A549 (cell line): ENCODE measurements around the gene NCOA7. TPM values are rescaled to one million over a fixed set of nuclear protein-coding genes. Genes with fewer than 3 reads are reported as not detected.

ENCODE experiments used
- ATAC-seq, 2 experiments: fragments of 200-7000 bp in 1 of 2; fragments of >200 bp in 1 of 2; cut with Nextera tagmentation in 1 of 2; cut with Tn5 transposase in 1 of 2; 3 replicates each; pipeline versions ENCODE4 v1.8.0 to v1.9.1; 2018 to 2020; ENCODE audit warnings: mild to moderate bottlenecking in 1 of 2, moderate library complexity in 1 of 2
- CTCF ChIA-PET: fragments of 300-600 bp; sonication (Branson Sonifier 250); formaldehyde crosslinking; extraction: SDS; loops from one replicate; lab custom pipeline; 2021; ENCODE audit warnings: antibody characterized with exemption, inconsistent platforms; lab: Yijun Ruan, JAX
- POLR2A ChIA-PET: fragments of 350-600 bp; formaldehyde crosslinking; extraction: SDS; loops from one replicate; lab custom pipeline; 2021; ENCODE audit warnings: antibody characterized with exemption, inconsistent platforms; lab: Yijun Ruan, JAX
- DNase-seq, 2 experiments: peaks; one replicate each; pipeline versions ENCODE4 v3.0.0 to v3.0.0-alpha.2; 2011 to 2016; ENCODE audit warnings: low read depth in 1 of 2, low spot score in 1 of 2
- FAIRE-seq: peaks from 2 replicates; lab custom pipeline; 2011; peaks lifted over from hg19 to GRCh38; lab: Jason Lieb, UNC
- H3K27ac ChIP-seq, 2 experiments: fragments of >200 bp; sonication (Bioruptor Twin); formaldehyde crosslinking; 3 replicates each; pipeline ENCODE4 v1.5.1; 2016 to 2017
- H3K4me1 ChIP-seq: fragments of >200 bp; sonication (Bioruptor Twin); formaldehyde crosslinking; 3 replicates; pipeline ENCODE4 v1.6.1; 2016
- H3K4me2 ChIP-seq: fragments of >200 bp; sonication (Bioruptor Twin); formaldehyde crosslinking; 3 replicates; pipeline ENCODE4 v1.6.1; 2016
- H3K4me3 ChIP-seq: fragments of >200 bp; sonication (Bioruptor Twin); formaldehyde crosslinking; 3 replicates; pipeline ENCODE4 v1.5.1; 2016
- H3K9me3 ChIP-seq: fragments of >200 bp; sonication (Bioruptor Twin); formaldehyde crosslinking; 3 replicates; pipeline ENCODE4 v1.6.1; 2016
- CBX2 ChIP-seq: fragments of 200-600 bp; sonication (generic); IDR thresholded peaks from 2 replicates; pipeline ENCODE4 v1.6.1; 2016; ENCODE audit warnings: low read depth, mild to moderate bottlenecking, borderline replicate concordance
- CTCF ChIP-seq: fragments of >200 bp; sonication (Bioruptor Twin); formaldehyde crosslinking; IDR thresholded peaks from 3 replicates; pipeline ENCODE4 v1.5.1; 2016
- E2F6 ChIP-seq: IDR thresholded peaks from 2 replicates; pipeline ENCODE4 v1.6.1; 2012; ENCODE audit warnings: low read depth, borderline replicate concordance
- EHF ChIP-seq: fragments of 250-450 bp; sonication (Bioruptor Pico); IDR thresholded peaks from 2 replicates; pipeline ENCODE4 v1.5.0; 2020; ENCODE audit warnings: mild to moderate bottlenecking
- ELK1 ChIP-seq: fragments of 150-350 bp; IDR thresholded peaks from 2 replicates; pipeline ENCODE4 v1.6.1; 2014; ENCODE audit warnings: low read depth, mild to moderate bottlenecking, low read length
- FOSB ChIP-seq: fragments of 250-450 bp; sonication (Bioruptor Pico); IDR thresholded peaks from 2 replicates; pipeline ENCODE4 v1.5.0; 2020; ENCODE audit warnings: mild to moderate bottlenecking, moderate library complexity
- FOSL2 ChIP-seq, 2 experiments: fragments of 450-650 bp in 1 of 2; fragments of >200 bp in 1 of 2; sonication (Bioruptor Twin) in 1 of 2; formaldehyde crosslinking; IDR thresholded peaks; 2 replicates each; pipeline versions ENCODE4 v1.5.0 to v1.6.1; 2016 to 2020; ENCODE audit warnings: mild to moderate bottlenecking in 1 of 2, moderate library complexity in 1 of 2
- FOXS1 ChIP-seq: fragments of 250-450 bp; sonication (Bioruptor Pico); IDR thresholded peaks from 2 replicates; pipeline ENCODE4 v1.5.0; 2020; ENCODE audit warnings: mild to moderate bottlenecking, moderate library complexity
- HDAC2 ChIP-seq: fragments of 200-600 bp; sonication (generic); IDR thresholded peaks from 2 replicates; pipeline ENCODE4 v1.6.1; 2016
- HEYL ChIP-seq: fragments of 250-450 bp; sonication (Bioruptor Pico); IDR thresholded peaks from 2 replicates; pipeline ENCODE4 v1.8.0; 2021; ENCODE audit warnings: mild to moderate bottlenecking, moderate library complexity
- HMGXB4 ChIP-seq: fragments of 250-450 bp; sonication (Bioruptor Pico); IDR thresholded peaks from 2 replicates; pipeline ENCODE4 v1.5.0; 2021; ENCODE audit warnings: mild to moderate bottlenecking, moderate library complexity, borderline replicate concordance
- HOXB5 ChIP-seq: fragments of 250-450 bp; sonication (Bioruptor Pico); IDR thresholded peaks from 2 replicates; pipeline ENCODE4 v1.5.0; 2020; ENCODE audit warnings: mild to moderate bottlenecking, moderate library complexity
- KDM1A ChIP-seq: fragments of 200-600 bp; sonication (generic); IDR thresholded peaks from 2 replicates; pipeline ENCODE4 v1.6.1; 2016; ENCODE audit warnings: low read depth, mild to moderate bottlenecking
- KDM5A ChIP-seq: fragments of 200-600 bp; sonication (generic); IDR thresholded peaks from 2 replicates; pipeline ENCODE4 v1.6.1; 2016; ENCODE audit warnings: antibody characterized with exemption, mild to moderate bottlenecking
- MAFK ChIP-seq: fragments of 450-650 bp; IDR thresholded peaks from 2 replicates; pipeline ENCODE4 v1.6.1; 2014; ENCODE audit not compliant: partially characterized antibody
- MAX ChIP-seq: IDR thresholded peaks from 2 replicates; pipeline ENCODE4 v1.6.1; 2012
- NR3C1 ChIP-seq: fragments of >200 bp; sonication (Bioruptor Twin); formaldehyde crosslinking; IDR thresholded peaks from 3 replicates; pipeline ENCODE4 v1.6.1; 2017
- RAD21 ChIP-seq, 2 experiments: fragments of >200 bp in 1 of 2; sonication (Bioruptor Twin) in 1 of 2; formaldehyde crosslinking in 1 of 2; IDR thresholded peaks in 1 of 2; conservative IDR thresholded peaks in 1 of 2; 2 replicates in 1 of 2; 3 replicates in 1 of 2; pipeline ENCODE4 v1.6.1; 2012 to 2018; ENCODE audit warnings: inconsistent platforms in 1 of 2
- RCOR1 ChIP-seq: fragments of 150-350 bp; IDR thresholded peaks from 2 replicates; pipeline ENCODE4 v1.6.1; 2014; ENCODE audit warnings: antibody characterized with exemption, low read length, low read depth
- SMC3 ChIP-seq: fragments of >200 bp; sonication (Bioruptor Twin); formaldehyde crosslinking; IDR thresholded peaks from 3 replicates; pipeline ENCODE4 v1.6.1; 2018; ENCODE audit warnings: inconsistent platforms
- TFCP2L1 ChIP-seq: fragments of 250-450 bp; sonication (Bioruptor Pico); IDR thresholded peaks from 2 replicates; pipeline ENCODE4 v1.5.0; 2021; ENCODE audit warnings: mild to moderate bottlenecking
- TP53 ChIP-seq: fragments of 250-450 bp; sonication (Bioruptor Pico); IDR thresholded peaks from 2 replicates; pipeline ENCODE4 v1.5.0; 2021; ENCODE audit warnings: mild to moderate bottlenecking, moderate library complexity
- WGBS: methylation state at CpG from one replicate; pipeline ENCODE4 v1.1.6; 2017; ENCODE audit errors: missing lambda C conversion rate; 5-methylcytosine and 5-hydroxymethylcytosine counted together
- polyA plus RNA-seq, 4 experiments: library from polyadenylated mRNA; depleted of rRNA in 3 of 4; stranded (reverse); fragments of >200 nt; fragmentation: RNase III in 1 of 4; extraction: RNeasy Plus Mini Kit Qiagen cat#74134 plus additional on column Dnase treatment in 1 of 4; gene quantifications; 2 replicates in 3 of 4; 3 replicates in 1 of 4; pipeline ENCODE4 v1.2.3, GENCODE V29; 2011 to 2017

The NCOA7 gene
- polyA plus RNA-seq, 2 of the 4 experiments (the other 2 are of a cell fraction): 66.4 to 195 TPM

- H3K4me1 ChIP-seq: peaks cover 64% of the 10 kb centered on the region
- H3K4me2 ChIP-seq: 0 out of 3 replicates have a peak overlapping the region, but pooled peaks have one; percentile 66
- no peak for ATAC-seq
- CTCF ChIA-PET: interaction anchor here (0.6 to 8.4 kb wide), 10 partner anchors 8 to 161 kb away, joined by 3 to 148 read pairs (median 8); partner anchors contain the start of gene NCOA7
- no peak for DNase-seq
- WGBS: 88% methylated on average over 1 of the region's 1 CpG
- H3K9me3 ChIP-seq: no peaks in the 10 kb centered on the region
- no peak for TF ChIP-seq RCOR1
- no peak for TF ChIP-seq MAFK
- TF ChIP-seq FOSB (CRISPR knock-in tag): no peak
- TF ChIP-seq TFCP2L1: no peak
- TF ChIP-seq HOXB5: no peak
- TF ChIP-seq E2F6: no peak
- no peak for TF ChIP-seq KDM1A
- no peak for TF ChIP-seq CBX2
- TF ChIP-seq TP53 (CRISPR knock-in tag): no peak
- no peak for TF ChIP-seq HMGXB4 (CRISPR knock-in tag)
- TF ChIP-seq HEYL (CRISPR knock-in tag): no peak
- no peak for TF ChIP-seq FOSL2 (IDR thresholded peaks at IDR 0.05)
- no peak for TF ChIP-seq FOSL2 (CRISPR knock-in tag; IDR thresholded peaks at IDR 0.05)
- no peak for TF ChIP-seq RAD21 (conservative IDR thresholded peaks at IDR 0.05 in 1 of 2, IDR thresholded peaks at IDR 0.05 in 1 of 2)
- no peak for TF ChIP-seq NR3C1
- TF ChIP-seq MAX: no peak
- TF ChIP-seq EHF (CRISPR knock-in tag): no peak
- TF ChIP-seq HDAC2: no peak
- TF ChIP-seq FOXS1 (CRISPR knock-in tag): no peak
- TF ChIP-seq KDM5A: no peak
- TF ChIP-seq, all 56 proteins: peak for 0
- no peak for FAIRE-seq
- H3K4me3 ChIP-seq: no peak overlapping the region
- POLR2A ChIA-PET: interaction anchor here (2.9 kb wide), 1 partner anchor 161 kb away, joined by 15 read pairs; the partner anchor contains the start of gene NCOA7
- H3K27ac ChIP-seq: peak overlapping the region; percentile 93 to 98
Observed at GRCh38 chr6:125951323-125951722, 160.6 kb downstream of the NCOA7 start.

- FAIRE-seq: no peak
- peak overlapping the region; percentile 93 to 98 for H3K27ac ChIP-seq
Observed at GRCh38 chr6:125952764-125953501, 162.2 kb downstream of the NCOA7 start.

More at GRCh38 chr6:125952764-125953501, 162.2 kb downstream of the NCOA7 start:
- peak; percentile 71 to 88 for TF ChIP-seq RAD21 (conservative IDR thresholded peaks at IDR 0.05 in 1 of 2, IDR thresholded peaks at IDR 0.05 in 1 of 2)
- peak; percentile 71 for TF ChIP-seq SMC3
- no peak for TF ChIP-seq ELK1
- peak; percentile 33; the same call in 1 of the 2 replicates for TF ChIP-seq MAX
- TF ChIP-seq TP53 (CRISPR knock-in tag): no peak
- TF ChIP-seq RCOR1: no peak
- peak; percentile 43 for TF ChIP-seq CTCF
- H3K4me1 ChIP-seq: peaks cover 52% of the 10 kb centered on the region
- CTCF ChIA-PET: interaction anchor here (0.6 to 8.4 kb wide), 37 partner anchors 9 to 642 kb away, joined by 3 to 148 read pairs (median 6); partner anchors contain the start of gene NCOA7
- no peaks in the 10 kb centered on the region for H3K9me3 ChIP-seq
- POLR2A ChIA-PET: interaction anchor here (1.3 to 2.9 kb wide), 2 partner anchors 161 to 162 kb away, joined by 3 to 15 read pairs; partner anchors contain the start of gene NCOA7
- H3K4me3 ChIP-seq: no peak overlapping the region
- DNase-seq (peak in 1 of 2 experiments; percentile 78), ATAC-seq (peak; percentile 65 to 80; a peak in 5 of 6 replicates)
- H3K4me2 ChIP-seq: no peak overlapping the region
- 76% methylated on average over 6 of the region's 7 CpGs for WGBS
